Neural cell (in vitro differentiated cells): ENCODE results near the gene FUT8.

Source experiments
- CTCF ChIP-seq: fragments of 450-650 bp; IDR thresholded peaks from 2 replicates; pipeline ENCODE4 v1.5.1; 2014; ENCODE audit warnings: antibody characterized with exemption, mild to moderate bottlenecking, moderate library complexity; ENCODE audit not compliant: poor library complexity, severe bottlenecking
- EZH2 ChIP-seq: fragments of 200-600, 300-800 bp; shearing (Covaris generic), sonication (generic); IDR thresholded peaks from 2 replicates; pipeline ENCODE4 v1.6.1; 2014; ENCODE audit warnings: antibody characterized with exemption, low read length, borderline replicate concordance, mild to moderate bottlenecking; ENCODE audit not compliant: insufficient read depth, poor library complexity, severe bottlenecking
- POLR2AphosphoS5 ChIP-seq: IDR thresholded peaks from 2 replicates; pipeline ENCODE4 v1.6.1; 2012
- RAD21 ChIP-seq: fragments of 450-650 bp; conservative IDR thresholded peaks from 2 replicates; pipeline ENCODE4 v1.6.1; 2014; ENCODE audit warnings: antibody characterized with exemption, mild to moderate bottlenecking, moderate library complexity
- REST ChIP-seq: IDR thresholded peaks from 2 replicates; pipeline ENCODE4 v1.6.1; 2012; ENCODE audit warnings: borderline replicate concordance
- SMC3 ChIP-seq: fragments of 450-650 bp; conservative IDR thresholded peaks from 2 replicates; pipeline ENCODE4 v1.6.1; 2014; ENCODE audit warnings: antibody characterized with exemption, mild to moderate bottlenecking, moderate library complexity; ENCODE audit not compliant: poor library complexity
- TAF1 ChIP-seq: IDR thresholded peaks from 2 replicates; pipeline ENCODE4 v1.6.1; 2012; ENCODE audit warnings: low read depth

GRCh38 chr14:65574611-65575010 lies 162.1 kb downstream of the FUT8 start:
- TF ChIP-seq SMC3 (no peak), CTCF (no peak), POLR2AphosphoS5 (no peak), REST (no peak), EZH2 (no peak), TAF1 (no peak), RAD21 (no peak)
